Limb (tissue), 2 donors: ENCODE data around the gene SNTA1.
"Not testable (repeated sequence)": the region's sequence is repeated elsewhere in the genome, so short reads cannot be mapped to it uniquely, and the experiment has no call there.

Experiments
- DNase-seq, 2 donors: peaks; one replicate each; pipeline ENCODE4 v3.0.0-alpha.2; 2016; ENCODE audit errors: extremely low spot score in 2 of 2

SNTA1 gene

DNA sequence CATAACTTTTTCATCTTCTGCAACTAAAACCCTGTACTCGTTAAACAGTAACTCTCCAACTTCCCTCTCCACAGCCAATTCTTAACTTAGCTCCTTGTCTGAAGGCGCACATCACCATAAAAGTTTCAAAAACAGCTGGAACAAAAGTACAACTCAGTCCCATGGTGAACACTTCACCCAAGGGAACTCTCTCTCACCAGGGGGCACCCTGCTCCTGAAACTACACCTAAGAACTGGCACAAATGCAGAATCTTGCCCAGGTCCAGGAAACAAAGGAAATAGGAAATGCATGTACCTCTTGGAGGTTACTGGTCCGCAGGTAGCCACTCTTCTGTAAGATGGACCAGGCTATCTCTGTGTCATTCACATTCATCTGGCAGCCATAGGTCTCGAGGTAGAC, 48.8 kb downstream of the SNTA1 start:
- DNase-seq: no peak

- DNase-seq: no peak
These were observed 50.0 kb downstream of the SNTA1 start for GRCh38 chr20:33393609-33394008.

DNA sequence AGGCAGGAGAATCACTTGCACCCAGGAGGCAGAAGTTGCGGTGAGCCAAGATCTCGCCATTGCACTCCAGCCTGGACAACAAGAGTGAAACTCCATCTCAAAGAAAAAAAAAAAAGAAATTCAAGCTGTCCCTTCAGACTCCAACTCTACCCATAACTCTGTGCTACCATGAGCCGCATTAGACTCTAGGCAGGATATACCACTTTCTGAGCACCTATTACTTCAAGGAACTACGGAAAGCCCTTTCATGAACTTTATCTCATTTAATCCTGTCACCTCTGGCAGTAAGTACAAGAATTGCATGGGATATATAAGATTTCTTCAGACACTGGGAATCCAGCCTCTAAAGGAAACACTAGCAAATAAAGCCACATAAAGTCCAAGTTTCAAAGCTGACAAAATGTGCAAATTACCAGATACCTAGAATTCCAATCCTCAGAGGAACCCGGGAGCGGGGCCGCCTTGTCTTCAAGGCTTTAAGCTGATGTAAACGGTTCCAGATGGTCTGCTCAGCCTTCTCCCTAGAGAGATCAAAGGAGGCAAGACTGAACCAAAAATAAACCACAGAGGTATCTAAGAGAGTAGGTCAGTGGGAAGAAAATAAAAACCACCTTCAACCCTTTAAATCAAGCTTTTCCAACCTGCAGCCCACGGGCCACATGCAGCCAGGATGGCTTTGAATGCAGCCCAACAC, 51.7 kb downstream of the SNTA1 start:
- DNase-seq: peak in 1 of 2 donors; percentile 5

- DNase-seq: not testable (repeated sequence)
These were observed 54.2 kb downstream of the SNTA1 start for GRCh38 chr20:33389326-33389725.

DNA sequence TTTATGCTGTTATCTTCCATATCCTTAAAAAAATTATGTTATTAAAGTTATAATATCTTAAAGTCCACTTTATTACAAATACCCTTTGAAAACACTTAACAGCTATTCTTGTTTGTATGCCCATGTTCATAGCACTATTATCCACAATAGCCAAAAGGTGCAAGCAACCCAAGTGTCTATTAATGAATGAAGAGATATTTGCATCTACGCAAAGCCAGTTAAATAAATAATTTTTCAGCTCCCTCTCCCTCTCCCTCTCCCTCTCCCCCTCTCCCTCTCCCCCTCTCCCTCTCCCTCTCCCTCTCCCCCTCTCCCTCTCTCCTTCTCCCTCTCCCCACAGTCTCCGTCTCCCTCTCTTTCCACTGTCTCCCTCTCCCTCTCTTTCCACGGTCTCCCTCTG, 55.3 kb downstream of the SNTA1 start:
- DNase-seq: no peak

DNA sequence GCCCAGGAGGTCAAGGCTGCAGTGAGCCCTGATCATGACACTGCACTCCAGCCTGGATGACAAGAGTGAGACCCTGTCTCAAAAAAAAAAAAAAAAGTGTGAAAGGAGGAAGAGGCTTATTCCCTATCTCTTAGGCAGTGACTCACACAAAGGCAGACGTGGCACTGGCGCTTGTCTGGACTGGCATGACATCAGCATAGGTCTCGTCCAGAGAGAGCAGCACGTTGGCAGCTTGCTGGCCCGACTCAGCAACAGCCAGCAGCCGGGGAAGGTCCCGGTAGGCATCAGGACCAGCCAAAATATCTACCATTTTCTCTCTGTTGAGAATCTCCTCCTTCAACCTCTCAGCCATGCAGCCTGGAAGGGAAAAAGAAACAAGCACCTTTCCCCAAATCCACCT, 56.4 kb downstream of the SNTA1 start:
- no peak for DNase-seq

- DNase-seq: no peak
These were observed 56.9 kb downstream of the SNTA1 start for GRCh38 chr20:33386673-33387072.

GRCh38 chr20:33377366-33377765, 66.2 kb downstream of the SNTA1 start:
- DNase-seq: no peak

- no peak for DNase-seq
These were observed 69.6 kb downstream of the SNTA1 start for GRCh38 chr20:33373735-33374605.

DNA sequence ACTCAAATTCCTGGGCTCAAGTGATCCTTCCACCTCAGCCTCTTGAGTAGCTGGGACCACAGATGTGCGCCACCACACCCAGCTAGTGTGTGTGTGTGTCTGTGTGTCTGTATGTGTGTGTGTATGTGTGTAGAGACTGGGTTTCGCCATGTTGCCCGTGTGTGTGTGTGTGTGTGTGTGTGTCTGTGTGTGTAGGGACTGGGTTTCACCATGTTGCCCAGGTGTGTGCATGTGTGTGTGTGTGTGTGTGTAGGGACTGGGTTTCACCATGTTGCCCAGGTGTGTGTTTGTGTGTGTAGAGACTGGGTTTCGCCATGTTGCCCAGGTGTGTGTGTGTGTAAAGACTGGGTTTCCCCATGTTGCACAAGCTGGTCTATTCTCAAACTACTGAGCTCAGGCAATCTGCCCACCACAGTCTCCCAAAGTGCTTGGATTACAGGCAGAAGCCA, 70.5 kb downstream of the SNTA1 start:
- DNase-seq: no peak

GRCh38 chr20:33370291-33370690, 73.3 kb downstream of the SNTA1 start:
- DNase-seq: no peak

GRCh38 chr20:33362898-33363297, 80.7 kb downstream of the SNTA1 start:
- no peak for DNase-seq

GRCh38 chr20:33359399-33360261, 83.9 kb downstream of the SNTA1 start:
- DNase-seq: no peak
